HEK293 (cell line): ENCODE data around the gene MAGEC1.

Experiments
- CTCF ChIA-PET: fragments of 350-600 bp; formaldehyde crosslinking; extraction: SDS; loops from one replicate; lab custom pipeline; 2021; ENCODE audit warnings: antibody characterized with exemption; lab: Yijun Ruan, JAX
- POLR2A ChIA-PET: fragments of 300-600 bp; formaldehyde crosslinking; extraction: SDS; loops from one replicate; lab custom pipeline; 2020; ENCODE audit warnings: antibody characterized with exemption, inconsistent platforms; lab: Yijun Ruan, JAX
- H3K27ac ChIP-seq: fragments of 200-500 bp; sonication (Bioruptor generic); 2 replicates; pipeline ENCODE4 v1.5.1; 2014; ENCODE audit warnings: low read depth, low read length, control low read depth, inconsistent platforms; ENCODE audit errors: extremely low read depth
- H3K36me3 ChIP-seq, 2 experiments: fragments of 200-500 bp in 1 of 2; sonication (Bioruptor generic) in 1 of 2; 1 replicate in 1 of 2; 2 replicates in 1 of 2; pipeline ENCODE4 v1.5.1; 2014 to 2017; ENCODE audit warnings: inconsistent platforms in 2 of 2, low read length in 2 of 2; ENCODE audit not compliant: control insufficient read depth in 2 of 2, insufficient read depth in 1 of 2
- H3K4me1 ChIP-seq: fragments of 200-500 bp; sonication (Bioruptor generic); 2 replicates; pipeline ENCODE4 v1.5.1; 2014; ENCODE audit warnings: mild to moderate bottlenecking, low read length, inconsistent platforms; ENCODE audit not compliant: control insufficient read depth, insufficient read depth
- H3K4me3 ChIP-seq: 2 replicates; pipeline ENCODE4 v1.5.1; 2011; ENCODE audit warnings: low read depth, mild to moderate bottlenecking, control low read depth, low read length, moderate library complexity
- H3K9me3 ChIP-seq: fragments of 200-500 bp; sonication (Bioruptor generic); 2 replicates; pipeline ENCODE4 v1.5.1; 2014; ENCODE audit warnings: low read depth, low read length, inconsistent platforms; ENCODE audit not compliant: control insufficient read depth, insufficient read depth
- ELK4 ChIP-seq: IDR thresholded peaks from 2 replicates; pipeline ENCODE4 v1.6.1; 2011; ENCODE audit warnings: mild to moderate bottlenecking, low read depth, low read length, borderline replicate concordance
- GLI2 ChIP-seq: fragments of 450-650 bp; formaldehyde crosslinking; IDR thresholded peaks from 2 replicates; pipeline ENCODE4; 2017; ENCODE audit warnings: missing biosample characterization, missing genetic modification characterization, low read depth, borderline replicate concordance
- INSM2 ChIP-seq: fragments of 450-650 bp; formaldehyde crosslinking; IDR thresholded peaks from 2 replicates; pipeline ENCODE4 v1.5.1; 2016; ENCODE audit warnings: missing biosample characterization, missing genetic modification characterization
- KLF1 ChIP-seq: fragments of 450-650 bp; formaldehyde crosslinking; IDR thresholded peaks from 2 replicates; pipeline ENCODE4 v1.5.1; 2016; ENCODE audit warnings: missing biosample characterization, missing genetic modification characterization
- KLF7 ChIP-seq: fragments of 450-650 bp; formaldehyde crosslinking; IDR thresholded peaks from 2 replicates; pipeline ENCODE4 v1.5.1; 2016; ENCODE audit warnings: missing biosample characterization, missing genetic modification characterization, borderline replicate concordance
- REST ChIP-seq: fragments of 450-650 bp; formaldehyde crosslinking; IDR thresholded peaks from 2 replicates; pipeline ENCODE4 v1.5.1; 2016; ENCODE audit warnings: missing biosample characterization, missing genetic modification characterization
- SCRT2 ChIP-seq: fragments of 450-650 bp; formaldehyde crosslinking; IDR thresholded peaks from 2 replicates; pipeline ENCODE4 v1.5.1; 2016; ENCODE audit warnings: missing biosample characterization, missing genetic modification characterization
- YY2 ChIP-seq: fragments of 450-650 bp; formaldehyde crosslinking; IDR thresholded peaks from 2 replicates; pipeline ENCODE4 v1.5.1; 2016; ENCODE audit warnings: missing biosample characterization, missing genetic modification characterization
- ZBTB6 ChIP-seq: fragments of 450-650 bp; formaldehyde crosslinking; IDR thresholded peaks from 2 replicates; pipeline ENCODE4 v1.5.1; 2017; ENCODE audit warnings: missing biosample characterization, missing genetic modification characterization
- ZEB2 ChIP-seq: fragments of 450-650 bp; formaldehyde crosslinking; IDR thresholded peaks from 2 replicates; pipeline ENCODE4 v1.5.1; 2016; ENCODE audit warnings: missing biosample characterization, missing genetic modification characterization
- ZNF16 ChIP-seq: fragments of 450-650 bp; formaldehyde crosslinking; IDR thresholded peaks from 2 replicates; pipeline ENCODE4 v1.5.1; 2016; ENCODE audit warnings: low read depth, missing biosample characterization, missing genetic modification characterization
- ZNF335 ChIP-seq: fragments of 450-650 bp; formaldehyde crosslinking; conservative IDR thresholded peaks from 2 replicates; pipeline ENCODE4 v1.5.1; 2016; ENCODE audit warnings: missing biosample characterization, missing genetic modification characterization
- ZNF354C ChIP-seq: fragments of 450-650 bp; formaldehyde crosslinking; IDR thresholded peaks from 2 replicates; pipeline ENCODE4 v1.5.1; 2016; ENCODE audit warnings: missing biosample characterization, missing genetic modification characterization, low read depth, borderline replicate concordance
- ZNF391 ChIP-seq: fragments of 450-650 bp; formaldehyde crosslinking; IDR thresholded peaks from 2 replicates; pipeline ENCODE4 v1.5.1; 2016; ENCODE audit warnings: low read depth, missing biosample characterization, missing genetic modification characterization, borderline replicate concordance
- ZNF501 ChIP-seq: fragments of 450-650 bp; formaldehyde crosslinking; IDR thresholded peaks from 2 replicates; pipeline ENCODE4 v1.5.1; 2016; ENCODE audit warnings: missing biosample characterization, missing genetic modification characterization
- ZNF510 ChIP-seq: fragments of 450-650 bp; formaldehyde crosslinking; IDR thresholded peaks from 2 replicates; pipeline ENCODE4 v1.5.1; 2018; ENCODE audit warnings: mild to moderate bottlenecking, missing genetic modification characterization, missing biosample characterization; ENCODE audit not compliant: insufficient replicate concordance
- ZNF544 ChIP-seq: fragments of 450-650 bp; formaldehyde crosslinking; IDR thresholded peaks from 2 replicates; pipeline ENCODE4 v1.5.0; 2017; ENCODE audit warnings: missing biosample characterization, missing genetic modification characterization
- ZNF623 ChIP-seq: fragments of 450-650 bp; formaldehyde crosslinking; IDR thresholded peaks from 2 replicates; pipeline ENCODE4 v1.5.1; 2016; ENCODE audit warnings: missing biosample characterization, missing genetic modification characterization
- ZNF664 ChIP-seq: fragments of 450-650 bp; formaldehyde crosslinking; IDR thresholded peaks from 2 replicates; pipeline ENCODE4 v1.5.1; 2016; ENCODE audit warnings: missing biosample characterization, missing genetic modification characterization
- ZNF704 ChIP-seq: fragments of 450-650 bp; formaldehyde crosslinking; IDR thresholded peaks from 2 replicates; pipeline ENCODE4 v1.5.1; 2016; ENCODE audit warnings: missing biosample characterization, missing genetic modification characterization
- ZSCAN4 ChIP-seq: fragments of 450-650 bp; formaldehyde crosslinking; IDR thresholded peaks from 2 replicates; pipeline ENCODE4 v1.5.1; 2017; ENCODE audit warnings: missing biosample characterization, missing genetic modification characterization

The MAGEC1 gene

GRCh38 chrX:141928432-141928831, 24.7 kb downstream of the MAGEC1 start:
- no peak overlapping the region for H3K27ac ChIP-seq
- H3K4me3 ChIP-seq: no peak overlapping the region
- no peaks in the 10 kb centered on the region for H3K4me1 ChIP-seq
- TF ChIP-seq REST (peak; percentile 44; the same call in 1 of the 2 replicates), ZNF16 (no peak)
- TF ChIP-seq, all 188 proteins: peak for 1
- CTCF ChIA-PET: no interaction called here
- POLR2A ChIA-PET: no interaction called here
- Histone ChIP-seq H3K36me3 (no peaks in the 10 kb centered on the region), H3K9me3 (no peaks in the 10 kb centered on the region)

GRCh38 chrX:141934059-141934641, 30.5 kb downstream of the MAGEC1 start:
- ChIA-PET POLR2A (no interaction called here), CTCF (no interaction called here)
- Histone ChIP-seq H3K27ac (no peak overlapping the region), H3K36me3 (no peaks in the 10 kb centered on the region), H3K9me3 (no peaks in the 10 kb centered on the region), H3K4me1 (no peaks in the 10 kb centered on the region), H3K4me3 (no peak overlapping the region)
- TF ChIP-seq YY2 (tag by site-specific recombination) (no peak), ZNF510 (tag by site-specific recombination) (no peak), ZEB2 (tag by site-specific recombination) (no peak)

- Histone ChIP-seq H3K36me3 (no peaks in the 10 kb centered on the region), H3K4me3 (no peak overlapping the region), H3K9me3 (no peaks in the 10 kb centered on the region), H3K27ac (no peak overlapping the region), H3K4me1 (no peaks in the 10 kb centered on the region)
- ChIA-PET CTCF (interaction anchor here (0.5 to 0.7 kb wide), 5 partner anchors 12 to 1949 kb away, joined by 3 to 5 read pairs (median 4); no protein-coding TSS in a partner anchor), POLR2A (no interaction called here)
- TF ChIP-seq INSM2 (tag by site-specific recombination) (no peak), ZNF544 (tag by site-specific recombination) (no peak), ZNF354C (no peak), ELK4 (no peak), GLI2 (no peak), ZNF704 (no peak), ZNF664 (tag by site-specific recombination) (no peak), KLF1 (no peak), ZNF335 (tag by site-specific recombination) (no peak), ZNF501 (tag by site-specific recombination) (no peak), ZNF391 (tag by site-specific recombination) (no peak), ZBTB6 (no peak), SCRT2 (no peak), KLF7 (tag by site-specific recombination) (no peak), ZNF623 (no peak), ZSCAN4 (tag by site-specific recombination) (no peak)
Observed at GRCh38 chrX:141935645-141936044, 32.0 kb downstream of the MAGEC1 start.
